Amniotic stem cell (primary cell): ENCODE data around the gene PCDHB9.
"Not testable (repeated sequence)": the region's sequence is repeated elsewhere in the genome, so short reads cannot be mapped to it uniquely, and the experiment has no call there.

Source experiments
- DNase-seq: peaks from one replicate; lab custom pipeline; 2025; lab: John Stamatoyannopoulos, UW

Gene PCDHB9

DNA sequence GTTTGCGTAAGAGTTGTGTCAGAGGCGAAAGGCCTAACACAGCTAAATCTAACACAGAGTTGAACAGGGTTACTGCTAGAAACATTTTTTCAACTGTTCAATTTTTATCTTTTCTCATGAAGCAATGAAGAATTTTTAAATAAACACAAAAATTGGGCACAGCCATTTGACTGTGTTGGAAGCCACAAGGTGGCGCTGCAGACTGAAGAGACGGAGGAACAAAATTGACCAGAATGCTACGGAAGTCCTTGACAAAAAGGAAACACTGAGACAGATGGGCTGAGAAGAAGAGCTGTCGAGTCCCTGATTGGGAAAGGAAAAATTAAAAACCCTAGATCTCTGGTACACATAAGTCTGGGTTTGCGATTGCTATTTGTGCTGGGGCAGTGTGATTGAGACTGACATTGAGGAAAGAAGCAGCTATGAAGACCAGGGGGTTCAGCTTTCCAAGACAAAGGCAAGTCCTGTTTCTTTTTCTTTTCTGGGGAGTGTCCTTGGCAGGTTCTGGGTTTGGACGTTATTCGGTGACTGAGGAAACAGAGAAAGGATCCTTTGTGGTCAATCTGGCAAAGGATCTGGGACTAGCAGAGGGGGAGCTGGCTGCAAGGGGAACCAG lies at the start of gene PCDHB9:
Gene PCDHB9 (plus strand): TSS at position 265 of the 616 bp plus-strand sequence. CDS start 158 bp downstream, at position 423.
- DNase-seq, result no peak

GRCh38 chr5:141137346-141137745 lies 49.6 kb upstream of the PCDHB9 start:
- not testable (repeated sequence) for DNase-seq

GRCh38 chr5:141149812-141150211 lies 37.1 kb upstream of the PCDHB9 start, which contains the start of gene PCDHB6:
Gene PCDHB6 (plus strand): TSS chr5:141150057. CDS start chr5:141150258, 201 bp downstream.
- DNase-seq, result no peak

DNA sequence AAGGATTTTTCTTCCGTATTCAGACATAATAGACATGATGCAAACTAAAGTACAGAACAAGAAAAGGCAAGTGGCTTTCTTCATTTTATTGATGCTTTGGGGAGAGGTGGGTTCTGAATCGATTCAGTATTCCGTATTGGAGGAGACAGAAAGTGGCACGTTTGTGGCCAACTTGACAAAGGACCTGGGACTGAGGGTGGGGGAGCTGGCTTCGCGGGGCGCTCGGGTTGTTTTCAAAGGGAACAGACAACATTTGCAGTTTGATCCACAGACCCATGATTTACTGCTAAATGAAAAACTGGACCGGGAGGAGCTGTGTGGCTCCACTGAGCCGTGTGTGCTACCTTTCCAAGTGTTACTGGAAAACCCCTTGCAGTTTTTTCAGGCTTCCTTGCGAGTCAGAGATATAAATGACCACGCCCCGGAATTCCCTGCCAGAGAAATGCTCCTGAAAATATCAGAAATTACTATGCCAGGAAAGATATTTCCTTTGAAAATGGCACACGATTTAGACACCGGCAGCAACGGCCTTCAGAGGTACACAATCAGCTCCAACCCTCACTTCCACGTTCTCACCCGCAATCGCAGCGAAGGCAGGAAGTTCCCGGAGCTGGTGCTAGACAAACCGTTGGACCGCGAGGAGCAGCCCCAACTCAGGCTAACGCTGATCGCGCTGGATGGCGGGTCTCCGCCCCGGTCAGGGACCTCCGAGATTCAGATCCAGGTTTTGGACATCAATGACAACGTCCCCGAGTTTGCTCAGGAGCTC lies 36.6 kb upstream of the PCDHB9 start:
- DNase-seq, result no peak

DNA sequence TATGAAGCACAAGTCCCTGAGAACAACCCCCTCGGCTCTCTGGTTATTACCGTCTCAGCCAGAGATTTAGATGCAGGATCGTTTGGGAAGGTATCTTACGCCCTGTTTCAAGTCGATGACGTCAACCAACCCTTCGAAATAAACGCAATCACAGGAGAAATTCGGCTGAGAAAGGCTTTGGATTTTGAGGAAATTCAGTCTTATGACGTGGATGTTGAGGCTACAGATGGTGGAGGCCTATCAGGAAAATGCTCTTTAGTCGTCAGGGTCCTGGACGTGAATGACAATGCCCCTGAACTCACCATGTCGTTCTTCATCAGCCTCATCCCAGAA lies 36.0 kb upstream of the PCDHB9 start:
- no peak for DNase-seq

DNA sequence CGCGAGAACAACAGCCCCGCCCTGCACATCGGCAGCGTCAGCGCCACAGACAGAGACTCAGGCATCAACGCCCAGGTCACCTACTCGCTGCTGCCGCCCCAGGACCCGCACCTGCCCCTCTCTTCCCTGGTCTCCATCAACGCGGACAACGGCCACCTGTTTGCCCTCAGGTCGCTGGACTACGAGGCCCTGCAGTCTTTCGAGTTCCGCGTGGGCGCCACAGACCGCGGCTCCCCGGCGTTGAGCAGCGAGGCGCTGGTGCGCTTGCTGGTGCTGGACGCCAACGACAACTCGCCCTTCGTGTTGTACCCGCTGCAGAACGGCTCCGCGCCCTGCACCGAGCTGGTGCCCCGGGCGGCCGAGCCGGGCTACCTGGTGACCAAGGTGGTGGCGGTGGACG lies 35.3 kb upstream of the PCDHB9 start:
- DNase-seq, result not testable (repeated sequence)

DNA sequence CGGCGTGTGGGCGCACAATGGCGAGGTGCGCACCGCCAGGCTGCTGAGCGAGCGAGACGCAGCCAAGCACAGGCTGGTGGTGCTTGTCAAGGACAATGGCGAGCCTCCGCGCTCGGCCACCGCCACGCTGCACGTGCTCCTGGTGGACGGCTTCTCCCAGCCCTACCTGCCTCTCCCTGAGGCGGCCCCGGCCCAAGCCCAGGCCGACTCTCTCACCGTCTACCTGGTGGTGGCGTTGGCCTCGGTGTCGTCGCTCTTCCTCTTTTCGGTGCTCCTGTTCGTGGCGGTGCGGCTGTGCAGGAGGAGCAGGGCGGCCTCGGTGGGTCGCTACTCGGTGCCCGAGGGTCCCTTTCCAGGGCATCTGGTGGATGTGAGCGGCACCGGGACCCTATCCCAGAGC lies 34.9 kb upstream of the PCDHB9 start:
- not testable (repeated sequence) for DNase-seq

GRCh38 chr5:141155540-141156374 lies 31.2 kb upstream of the PCDHB9 start:
- DNase-seq, result no peak

GRCh38 chr5:141157356-141157755 lies 29.6 kb upstream of the PCDHB9 start:
- not testable (repeated sequence) for DNase-seq

GRCh38 chr5:141157901-141158300 lies 29.1 kb upstream of the PCDHB9 start:
- not testable (repeated sequence) for DNase-seq

DNA sequence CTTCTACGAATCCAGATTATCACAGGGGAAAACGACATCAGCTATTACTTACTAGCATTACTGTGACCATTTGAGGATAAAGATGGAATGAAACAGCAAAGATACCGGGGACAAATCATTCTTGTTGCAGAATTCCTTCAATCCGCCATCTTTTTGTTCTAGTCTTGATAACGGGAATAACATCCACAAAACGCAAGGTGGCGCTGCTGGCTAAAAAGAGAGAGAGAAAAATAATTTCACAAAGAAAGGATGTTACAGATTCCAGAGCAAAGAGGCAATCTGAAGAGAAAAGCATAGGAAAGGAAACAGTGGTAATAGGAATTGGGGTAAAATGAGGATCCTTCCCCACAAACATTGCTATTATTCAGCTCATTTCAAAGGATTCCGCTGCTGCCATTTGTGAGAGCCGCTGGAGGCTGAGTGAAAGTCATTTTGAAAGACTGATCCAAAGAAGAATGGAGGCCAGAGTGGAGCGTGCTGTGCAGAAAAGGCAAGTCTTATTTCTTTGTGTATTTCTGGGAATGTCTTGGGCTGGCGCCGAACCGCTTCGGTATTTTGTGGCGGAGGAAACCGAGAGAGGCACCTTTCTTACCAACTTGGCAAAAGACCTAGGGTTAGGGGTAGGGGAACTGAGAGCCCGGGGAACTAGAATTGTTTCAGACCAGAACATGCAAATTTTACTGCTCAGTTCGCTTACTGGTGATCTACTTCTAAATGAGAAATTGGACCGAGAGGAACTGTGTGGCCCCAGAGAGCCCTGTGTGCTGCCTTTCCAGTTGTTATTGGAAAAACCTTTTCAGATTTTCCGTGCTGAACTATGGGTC lies 14.4 kb upstream of the PCDHB9 start, which contains the start of gene PCDHB7:
Gene PCDHB7 (plus strand): TSS at position 264 of the 824 bp plus-strand sequence. CDS start 192 bp downstream, at position 456.
- no peak for DNase-seq

DNA sequence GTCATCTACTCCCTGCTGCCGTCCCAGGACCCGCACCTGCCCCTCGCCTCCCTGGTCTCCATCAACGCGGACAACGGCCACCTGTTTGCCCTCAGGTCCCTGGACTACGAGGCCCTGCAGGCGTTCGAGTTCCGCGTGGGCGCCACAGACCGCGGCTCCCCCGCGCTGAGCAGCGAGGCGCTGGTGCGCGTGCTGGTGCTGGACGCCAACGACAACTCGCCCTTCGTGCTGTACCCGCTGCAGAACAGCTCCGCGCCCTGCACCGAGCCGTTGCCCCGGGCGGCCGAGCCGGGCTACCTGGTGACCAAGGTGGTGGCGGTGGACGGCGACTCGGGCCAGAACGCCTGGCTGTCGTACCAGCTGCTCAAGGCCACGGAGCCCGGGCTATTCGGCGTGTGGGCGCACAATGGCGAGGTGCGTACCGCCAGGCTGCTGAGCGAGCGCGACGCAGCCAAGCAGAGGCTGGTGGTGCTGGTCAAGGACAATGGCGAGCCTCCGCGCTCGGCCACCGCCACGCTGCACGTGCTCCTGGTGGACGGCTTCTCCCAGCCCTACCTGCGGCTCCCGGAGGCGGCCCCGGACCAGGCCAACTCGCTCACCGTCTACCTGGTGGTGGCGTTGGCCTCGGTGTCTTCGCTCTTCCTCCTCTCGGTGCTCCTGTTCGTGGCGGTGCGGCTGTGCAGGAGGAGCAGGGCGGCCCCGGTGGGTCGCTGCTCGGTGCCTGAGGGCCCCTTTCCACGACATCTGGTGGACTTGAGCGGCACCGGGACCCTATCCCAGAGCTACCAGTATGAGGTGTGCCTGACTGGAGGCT lies 12.5 kb upstream of the PCDHB9 start:
- DNase-seq, result not testable (repeated sequence)

- DNase-seq, result no peak
These were observed 11.0 kb upstream of the PCDHB9 start for GRCh38 chr5:141175933-141176332.

DNA sequence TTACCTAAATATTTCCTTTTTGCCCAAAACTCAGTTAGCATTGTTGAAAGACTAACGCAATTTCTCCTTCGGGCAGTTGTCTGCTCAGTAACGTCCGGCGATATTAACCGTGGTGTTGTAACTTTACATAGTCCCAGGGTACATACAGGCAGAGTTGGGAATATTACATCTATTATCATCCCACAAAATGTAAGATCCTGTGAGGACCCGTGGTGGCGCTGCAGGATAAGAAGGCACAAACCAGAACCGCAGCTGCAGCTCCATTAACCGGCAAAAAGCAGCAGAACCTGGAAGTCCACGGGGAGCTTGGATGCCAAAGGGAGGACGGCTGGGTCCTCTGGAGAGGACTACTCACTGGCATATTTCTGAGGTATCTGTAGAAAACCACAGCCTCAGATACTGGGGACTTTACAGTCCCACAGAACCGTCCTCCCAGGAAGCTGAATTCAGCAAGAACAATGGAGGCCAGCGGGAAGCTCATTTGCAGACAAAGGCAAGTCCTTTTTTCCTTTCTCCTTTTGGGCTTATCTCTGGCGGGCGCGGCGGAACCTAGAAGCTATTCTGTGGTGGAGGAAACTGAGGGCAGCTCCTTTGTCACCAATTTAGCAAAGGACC lies 9.3 kb upstream of the PCDHB9 start, which contains the start of gene PCDHB8:
Gene PCDHB8 (plus strand): TSS at position 214 of the 615 bp plus-strand sequence. CDS start 245 bp downstream, at position 459.
- not testable (repeated sequence) for DNase-seq

- DNase-seq, result not testable (repeated sequence)
These were observed 7.6 kb upstream of the PCDHB9 start for GRCh38 chr5:141179371-141179770.

DNA sequence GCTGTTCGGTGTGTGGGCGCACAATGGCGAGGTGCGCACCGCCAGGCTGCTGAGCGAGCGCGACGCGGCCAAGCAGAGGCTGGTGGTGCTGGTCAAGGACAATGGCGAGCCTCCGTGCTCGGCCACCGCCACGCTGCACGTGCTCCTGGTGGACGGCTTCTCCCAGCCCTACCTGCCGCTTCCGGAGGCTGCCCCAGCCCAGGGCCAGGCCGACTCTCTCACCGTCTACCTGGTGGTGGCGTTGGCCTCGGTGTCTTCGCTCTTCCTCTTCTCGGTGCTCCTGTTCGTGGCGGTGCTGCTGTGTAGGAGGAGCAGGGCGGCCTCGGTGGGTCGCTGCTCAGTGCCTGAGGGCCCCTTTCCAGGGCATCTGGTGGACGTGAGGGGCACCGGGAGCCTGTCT lies 7.1 kb upstream of the PCDHB9 start:
- not testable (repeated sequence) for DNase-seq

GRCh38 chr5:141180313-141180712 lies 6.6 kb upstream of the PCDHB9 start:
- no peak for DNase-seq

GRCh38 chr5:141182248-141182647 lies 4.7 kb upstream of the PCDHB9 start, which contains the start of gene PCDHB16:
Gene PCDHB16 (plus strand): TSS chr5:141182387. CDS start chr5:141182560, 173 bp downstream.
- no peak for DNase-seq

DNA sequence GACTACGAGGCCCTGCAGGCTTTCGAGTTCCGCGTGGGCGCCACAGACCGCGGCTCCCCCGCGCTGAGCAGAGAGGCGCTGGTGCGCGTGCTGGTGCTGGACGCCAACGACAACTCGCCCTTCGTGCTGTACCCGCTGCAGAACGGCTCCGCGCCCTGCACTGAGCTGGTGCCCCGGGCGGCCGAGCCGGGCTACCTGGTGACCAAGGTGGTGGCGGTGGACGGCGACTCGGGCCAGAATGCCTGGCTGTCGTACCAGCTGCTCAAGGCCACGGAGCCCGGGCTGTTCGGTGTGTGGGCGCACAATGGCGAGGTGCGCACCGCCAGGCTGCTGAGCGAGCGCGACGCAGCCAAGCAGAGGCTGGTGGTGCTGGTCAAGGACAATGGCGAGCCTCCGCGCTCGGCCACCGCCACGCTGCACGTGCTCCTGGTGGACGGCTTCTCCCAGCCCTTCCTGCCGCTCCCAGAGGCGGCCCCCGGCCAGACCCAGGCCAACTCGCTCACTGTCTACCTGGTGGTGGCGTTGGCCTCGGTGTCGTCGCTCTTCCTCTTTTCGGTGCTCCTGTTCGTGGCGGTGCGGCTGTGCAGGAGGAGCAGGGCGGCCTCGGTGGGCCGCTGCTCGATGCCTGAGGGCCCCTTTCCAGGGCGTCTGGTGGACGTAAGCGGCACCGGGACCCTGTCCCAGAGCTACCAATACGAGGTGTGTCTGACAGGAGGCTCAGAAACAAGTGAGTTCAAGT lies 2.7 kb upstream of the PCDHB9 start:
- not testable (repeated sequence) for DNase-seq
